Esophagus squamous epithelium (tissue), 5 donors: ENCODE data around the gene ITPK1. TPM values are rescaled to one million over a fixed set of nuclear protein-coding genes. Genes with fewer than 3 reads are reported as not detected.

ENCODE experiments used
- DNase-seq: peaks from one replicate; lab custom pipeline; 2025; lab: John Stamatoyannopoulos, UW
- H3K27ac ChIP-seq, 4 donors: fragments of 200-600 bp; sonication (generic); one replicate each; pipeline ENCODE4 v1.5.1; 2016 to 2019; ENCODE audit warnings: mild to moderate bottlenecking in 1 of 4
- H3K27me3 ChIP-seq, 4 donors: fragments of 200-600 bp; sonication (generic); 1 replicate in 3 of 4; 2 replicates in 1 of 4; pipeline versions ENCODE4 v1.5.1 to v1.6.0; 2017 to 2021; ENCODE audit warnings: antibody characterized with exemption in 1 of 4
- H3K36me3 ChIP-seq, 3 donors: fragments of 200-600 bp; sonication (generic); one replicate each; pipeline ENCODE4 v1.5.1; 2016 to 2019
- H3K4me1 ChIP-seq, 3 donors: fragments of 200-600 bp; sonication (generic); one replicate each; pipeline ENCODE4 v1.5.1; 2017 to 2019
- H3K4me3 ChIP-seq, 4 donors: fragments of 200-600 bp; sonication (generic); 1 replicate in 3 of 4; 2 replicates in 1 of 4; pipeline ENCODE4 v1.5.1; 2016 to 2019; ENCODE audit warnings: mild to moderate bottlenecking in 2 of 4, moderate library complexity in 1 of 4
- H3K9me3 ChIP-seq, 3 donors: fragments of 200-600 bp; sonication (generic); one replicate each; pipeline ENCODE4 v1.5.1; 2016 to 2019
- CTCF ChIP-seq, 6 experiments: fragments of 450-650 bp in 4 of 6; fragments of 200-600 bp in 2 of 6; sonication (generic) in 2 of 6; IDR thresholded peaks; one replicate each; pipeline ENCODE4 v1.5.1; 2016 to 2019; ENCODE audit warnings: antibody characterized with exemption in 6 of 6, mild to moderate bottlenecking in 4 of 6, moderate library complexity in 4 of 6
- POLR2A ChIP-seq, 4 donors: fragments of 450-650 bp; IDR thresholded peaks; one replicate each; pipeline ENCODE4 v1.6.1; 2017; ENCODE audit warnings: antibody characterized with exemption in 4 of 4, mild to moderate bottlenecking in 4 of 4, moderate library complexity in 3 of 4
- WGBS, 2 donors: methylation state at CpG; one replicate each; pipeline ENCODE4 v1.1.5; 2018; 5-methylcytosine and 5-hydroxymethylcytosine counted together
- intact Hi-C: fragments of 100-400 bp; cut with DNase I; formaldehyde crosslinking; loops from one replicate; pipeline ENCODE4 v1.15.0; 2022
- total RNA-seq, 4 donors: library from RNA; depleted of rRNA; stranded (reverse); fragments of >200 nt; gene quantifications; one replicate each; pipeline ENCODE4 v1.1.0, GENCODE V29; 2016
- donor health status: DM: yes; HTN: yes; CAD: no.

ITPK1 gene
- total RNA-seq, 4 donors from 2014 or later, result 14.2 to 34.5 (median 25.8) TPM

GRCh38 chr14:92973261-92973797 lies 142.4 kb downstream of the ITPK1 start:
- Histone ChIP-seq H3K4me1 (peaks cover 0 to 28% (median 11%) of the 10 kb centered on the region in 3 donors), H3K4me3 (no peak overlapping the region), H3K36me3 (peaks cover 0 to 37% (median 0%) of the 10 kb centered on the region in 3 donors), H3K27ac (peak overlapping the region; percentile 16 to 92 (median 66)), H3K9me3 (peaks cover 0 to 13% (median 4%) of the 10 kb centered on the region in 3 donors), H3K27me3 (no peaks in the 10 kb centered on the region)
- WGBS, 2 donors, result 25 to 35% methylated on average over 4 to 6 of the region's 12 CpGs
- TF ChIP-seq POLR2A (IDR thresholded peaks at IDR 0.05), result no peak
- TF ChIP-seq CTCF (IDR thresholded peaks at IDR 0.05), result peak in 5 of 6 experiments; percentile 55 to 80 (median 78)
- no peak for DNase-seq
- intact Hi-C loops, result no loop called here

GRCh38 chr14:92971601-92972180 lies 144.0 kb downstream of the ITPK1 start:
- peaks cover 0 to 28% (median 11%) of the 10 kb centered on the region in 3 donors for H3K4me1 ChIP-seq
- H3K27me3 ChIP-seq, result no peaks in the 10 kb centered on the region
- no peak for DNase-seq
- H3K36me3 ChIP-seq, result peaks cover 0 to 21% (median 0%) of the 10 kb centered on the region in 3 donors
- peak overlapping the region in 3 of 4 donors; percentile 46 to 86 (median 46) for H3K27ac ChIP-seq
- 92 to 94% methylated on average over 8 to 13 of the region's 16 CpGs for WGBS, 2 donors
- intact Hi-C loops, result no loop called here
- TF ChIP-seq POLR2A (IDR thresholded peaks at IDR 0.05) (no peak), CTCF (IDR thresholded peaks at IDR 0.05) (no peak)
- H3K9me3 ChIP-seq, result peaks cover 0 to 10% (median 0%) of the 10 kb centered on the region in 3 donors
- no peak overlapping the region for H3K4me3 ChIP-seq

- H3K9me3 ChIP-seq, result no peaks in the 10 kb centered on the region
- no peaks in the 10 kb centered on the region for H3K27me3 ChIP-seq
- DNase-seq, result no peak
- peaks cover 0 to 7% (median 0%) of the 10 kb centered on the region in 3 donors for H3K36me3 ChIP-seq
- H3K4me3 ChIP-seq, result no peak overlapping the region
- no peak for TF ChIP-seq CTCF (IDR thresholded peaks at IDR 0.05)
- peaks cover 0 to 29% (median 11%) of the 10 kb centered on the region in 3 donors for H3K4me1 ChIP-seq
- 88 to 95% methylated on average over 4 to 6 of the region's 12 CpGs for WGBS, 2 donors
- H3K27ac ChIP-seq, result peak overlapping the region in 2 of 4 donors; percentile 8 to 60
- intact Hi-C loops, result no loop called here
Observed at GRCh38 chr14:92970271-92970670, 145.5 kb downstream of the ITPK1 start.

- TF ChIP-seq POLR2A (IDR thresholded peaks at IDR 0.05) (no peak), CTCF (IDR thresholded peaks at IDR 0.05) (no peak)
- Histone ChIP-seq H3K27ac (peak overlapping the region in 2 of 4 donors; percentile 8 to 60), H3K9me3 (no peaks in the 10 kb centered on the region), H3K36me3 (peaks cover 0 to 3% (median 0%) of the 10 kb centered on the region in 3 donors), H3K4me3 (no peak overlapping the region), H3K27me3 (no peaks in the 10 kb centered on the region), H3K4me1 (peaks cover 0 to 33% (median 11%) of the 10 kb centered on the region in 3 donors)
- WGBS, 2 donors, result 87 to 94% methylated on average over 5 to 10 of the region's 12 CpGs
- intact Hi-C loops, result no loop called here
- no peak for DNase-seq
Observed at GRCh38 chr14:92969871-92970270, 145.9 kb downstream of the ITPK1 start.

GRCh38 chr14:92969430-92969829 lies 146.3 kb downstream of the ITPK1 start:
- Histone ChIP-seq H3K36me3 (no peaks in the 10 kb centered on the region), H3K27me3 (no peaks in the 10 kb centered on the region), H3K9me3 (no peaks in the 10 kb centered on the region), H3K27ac (peak overlapping the region in 2 of 4 donors; percentile 8 to 60), H3K4me3 (no peak overlapping the region), H3K4me1 (peaks cover 0 to 33% (median 11%) of the 10 kb centered on the region in 3 donors)
- TF ChIP-seq CTCF (IDR thresholded peaks at IDR 0.05) (no peak), POLR2A (IDR thresholded peaks at IDR 0.05) (no peak)
- intact Hi-C loops, result no loop called here
- DNase-seq, result no peak
- 90 to 92% methylated on average over 2 to 4 of the region's 10 CpGs for WGBS, 2 donors
